HG02571 (cell line): ENCODE measurements around the gene SLMAP.
A peak's percentile ranks its signal among the peaks of the same experiment; 100 is the strongest.

Source experiments
- ATAC-seq: cut with Tn5 transposase; IDR thresholded peaks from one replicate; pipeline ENCODE4 v1.9.1; 2021; ENCODE audit warnings: mild to moderate bottlenecking, moderate library complexity; ENCODE audit not compliant: unreplicated experiment

SLMAP gene

DNA sequence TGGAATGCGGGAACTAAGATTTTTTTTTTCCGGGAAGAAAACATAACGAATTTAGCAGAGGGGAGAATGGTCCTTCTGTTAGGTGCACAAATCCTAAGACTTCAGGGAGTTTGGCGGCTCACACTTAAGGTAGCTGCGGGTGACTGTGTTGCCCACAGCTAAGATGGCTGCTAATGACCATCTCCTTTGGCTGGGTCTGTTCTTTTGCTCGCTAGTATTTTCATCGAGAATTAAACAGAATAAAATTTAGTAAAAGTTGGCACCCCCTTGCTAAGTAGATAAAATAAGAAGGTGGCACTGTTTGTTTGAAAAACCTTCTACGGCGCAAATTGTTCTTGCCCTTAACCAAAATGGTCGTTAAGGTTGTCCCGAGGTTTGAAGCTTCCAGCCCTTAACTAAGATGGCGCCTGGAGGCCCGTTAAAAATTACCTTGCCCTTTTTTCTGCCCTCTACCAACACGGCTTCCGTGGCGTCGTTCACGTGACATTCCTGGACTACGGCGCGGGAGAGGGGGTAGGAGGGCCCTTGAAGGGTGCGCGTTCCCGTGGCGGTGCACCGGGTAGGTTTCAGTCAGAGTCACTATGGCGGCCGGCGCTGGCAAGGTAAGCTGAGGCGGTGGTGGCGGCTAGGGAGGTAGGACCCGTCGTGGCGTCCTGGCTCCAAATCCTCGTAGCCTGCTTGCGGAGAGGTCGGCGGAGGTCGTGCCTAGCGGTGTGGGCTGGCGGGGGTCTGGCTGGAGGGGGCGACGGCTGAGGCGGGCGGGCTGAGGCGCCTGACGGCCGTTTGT lies at the start of gene SLMAP:
SLMAP (plus strand) TSS at position 569 of the 787 bp plus-strand sequence. CDS start 1,343 bp downstream, outside the sequence.
- ATAC-seq: peak; percentile 94

DNA sequence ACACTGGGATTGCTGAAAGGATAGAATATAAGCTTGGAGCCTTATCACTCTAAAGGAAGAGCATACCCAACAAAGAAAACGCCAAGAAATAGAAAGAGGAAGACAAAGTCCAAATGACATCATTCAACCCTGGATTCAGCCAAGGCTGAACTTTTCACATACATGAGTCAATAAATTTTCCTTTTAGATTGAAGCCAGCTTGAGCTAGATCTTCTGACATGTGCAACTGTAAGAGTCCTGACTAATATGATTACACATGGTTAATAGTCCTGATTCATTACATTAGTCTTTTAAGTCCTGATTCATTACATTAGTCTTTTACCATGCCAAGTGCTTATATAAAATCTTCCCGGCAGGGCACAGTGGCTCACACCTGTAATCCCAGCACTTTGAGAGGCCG lies 49.6 kb upstream of the SLMAP start:
- ATAC-seq: no peak

DNA sequence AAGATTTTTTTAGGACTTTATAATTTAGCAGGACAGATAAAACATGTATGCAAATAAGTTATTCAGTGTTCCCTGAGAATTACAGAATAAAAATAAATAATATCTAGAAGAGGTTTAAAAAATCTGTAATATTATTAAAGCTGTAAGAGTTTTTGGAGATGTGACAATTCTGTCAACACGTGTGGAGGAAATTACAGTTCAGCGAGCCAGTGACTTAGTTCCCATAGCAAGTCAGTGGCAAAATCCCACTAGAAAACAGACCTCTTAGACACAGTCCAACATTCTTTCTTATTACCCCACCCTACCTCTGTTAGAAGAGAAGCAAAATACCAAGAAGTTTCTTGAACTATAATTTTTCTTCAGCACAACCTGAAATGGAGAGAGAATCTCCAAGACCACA lies 47.1 kb upstream of the SLMAP start:
- no peak for ATAC-seq

GRCh38 chr3:57709559-57709958 lies 46.5 kb upstream of the SLMAP start:
- ATAC-seq: no peak

- no peak for ATAC-seq
Measured at GRCh38 chr3:57715686-57716085, 40.4 kb upstream of the SLMAP start.

DNA sequence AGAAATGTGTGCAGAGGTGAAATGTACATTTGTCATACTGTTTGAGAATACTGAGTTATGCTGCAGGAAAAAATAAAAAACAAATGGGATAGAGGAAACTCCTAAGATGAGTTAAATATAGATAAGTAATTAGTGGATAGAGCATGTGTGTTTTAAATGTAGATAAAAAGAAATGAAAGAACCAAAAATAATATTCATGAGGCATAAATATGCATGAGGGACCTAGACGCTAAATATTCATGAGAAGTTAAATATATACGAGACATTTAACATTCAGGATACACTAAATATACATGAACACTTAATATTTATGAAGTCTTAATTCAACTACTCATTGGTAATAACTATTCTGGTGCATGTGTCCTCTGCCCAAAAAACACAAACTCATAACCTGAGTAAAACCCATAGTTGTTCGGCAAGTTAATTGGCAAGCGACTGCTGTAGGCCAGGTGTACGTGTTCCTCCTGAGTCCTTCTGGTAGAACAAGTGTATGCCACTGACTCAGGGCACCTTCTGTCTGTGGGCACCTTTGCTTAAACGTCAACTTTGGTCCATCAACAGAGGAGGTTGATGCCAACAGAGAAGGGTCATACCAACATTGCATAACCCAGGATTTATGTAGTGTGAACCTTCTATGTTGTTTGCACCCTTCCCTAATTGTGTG lies 38.8 kb upstream of the SLMAP start:
- ATAC-seq: no peak

DNA sequence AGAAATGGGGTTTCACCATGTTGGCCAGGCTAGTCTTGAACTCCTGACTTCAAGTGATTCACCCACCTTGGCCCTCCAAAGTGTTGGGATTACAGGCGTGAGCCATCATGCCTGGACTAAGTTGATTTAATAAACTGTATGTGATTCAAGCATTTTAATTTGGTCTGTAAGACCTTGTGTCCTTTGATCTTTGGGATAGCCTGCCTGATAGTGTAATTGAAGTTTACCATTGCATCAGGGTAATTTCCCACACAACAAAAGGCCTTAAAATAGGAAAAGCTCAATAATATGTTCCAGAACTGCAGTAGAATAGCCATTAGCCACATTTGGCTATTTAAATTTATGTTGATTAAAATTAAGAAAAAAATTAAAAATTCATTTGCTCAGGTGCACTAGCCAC lies 38.0 kb upstream of the SLMAP start:
- ATAC-seq: no peak

GRCh38 chr3:57726397-57726796 lies 29.7 kb upstream of the SLMAP start:
- no peak for ATAC-seq

DNA sequence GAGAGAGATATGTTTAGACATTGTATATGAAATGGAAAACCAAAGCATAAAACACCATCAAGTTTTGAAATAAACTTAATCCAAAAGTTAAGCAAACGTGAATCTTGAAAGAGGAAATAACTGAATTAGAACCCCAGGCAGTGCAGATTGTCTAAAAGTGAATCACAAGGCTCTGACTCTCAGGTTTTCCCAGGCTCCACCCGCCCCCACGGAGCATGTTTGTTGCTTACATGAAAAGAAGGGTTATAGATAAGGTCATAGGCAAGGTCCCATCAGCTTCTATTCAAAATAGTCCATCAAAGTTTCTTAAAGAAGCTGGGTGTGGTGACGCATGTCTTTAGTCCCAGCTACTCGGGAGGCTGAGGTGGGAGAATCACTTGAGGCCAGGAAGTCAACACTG lies 29.0 kb upstream of the SLMAP start:
- no peak for ATAC-seq

- ATAC-seq: no peak
Measured at GRCh38 chr3:57729334-57730045, 26.6 kb upstream of the SLMAP start.

GRCh38 chr3:57730682-57731081 lies 25.4 kb upstream of the SLMAP start:
- ATAC-seq: no peak

DNA sequence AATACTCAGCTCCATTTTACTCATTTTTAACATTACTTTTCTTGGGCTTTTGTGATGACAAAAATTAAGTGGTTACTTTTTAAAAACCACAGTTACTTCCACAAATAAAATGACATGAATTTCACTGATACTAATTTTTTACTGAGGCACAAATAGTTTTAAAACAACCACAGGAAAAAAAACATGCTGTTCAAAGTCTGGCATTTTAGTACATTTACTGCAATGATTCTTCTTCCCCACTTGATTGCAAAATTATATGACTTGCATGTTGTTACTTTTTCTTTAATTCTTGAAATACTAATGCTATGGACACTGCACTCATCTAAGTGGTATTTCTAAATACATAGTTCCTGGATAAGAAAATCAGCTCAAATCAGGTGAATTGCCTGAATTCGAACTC lies 24.8 kb upstream of the SLMAP start:
- no peak for ATAC-seq

GRCh38 chr3:57733790-57734189 lies 22.3 kb upstream of the SLMAP start:
- no peak for ATAC-seq

DNA sequence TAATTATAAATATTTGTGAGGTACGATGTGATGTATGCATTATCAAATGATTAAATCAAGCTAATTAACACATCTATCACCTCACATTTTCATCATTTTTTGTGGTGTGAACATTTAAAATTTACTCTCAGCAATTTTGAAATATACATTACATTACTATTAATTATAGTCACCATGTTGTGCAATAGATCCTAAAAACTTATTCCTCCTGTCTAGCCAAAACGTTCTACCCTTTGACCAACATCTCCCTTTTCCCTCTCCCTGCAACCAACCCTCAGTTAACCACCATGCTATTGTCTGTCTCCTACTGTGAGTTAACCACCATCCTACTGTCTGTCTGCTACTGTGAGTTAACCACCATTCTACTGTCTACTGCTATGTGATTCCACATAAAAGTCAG lies 20.7 kb upstream of the SLMAP start:
- no peak for ATAC-seq

- ATAC-seq: no peak
Measured at GRCh38 chr3:57737840-57738239, 18.3 kb upstream of the SLMAP start.

- ATAC-seq: no peak
Measured at GRCh38 chr3:57738391-57738790, 17.7 kb upstream of the SLMAP start.

DNA sequence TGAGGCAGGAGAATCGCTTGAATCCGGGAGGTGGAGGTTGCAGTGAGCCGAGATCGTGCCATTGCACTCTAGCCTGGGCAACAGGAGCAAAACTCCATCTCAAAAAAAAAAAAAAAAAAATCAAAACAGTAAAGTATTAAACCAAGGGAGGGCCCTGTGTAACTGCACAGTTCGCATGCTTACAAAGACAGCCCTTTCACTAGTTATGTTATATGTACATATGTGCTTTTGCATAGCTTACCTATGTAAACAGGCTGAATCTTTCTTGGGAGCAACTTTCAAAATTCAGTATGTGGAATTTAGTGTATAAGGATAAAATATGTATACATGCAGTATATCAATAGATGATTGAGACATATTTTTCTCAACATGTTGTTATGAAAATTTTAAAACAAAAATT lies 16.1 kb upstream of the SLMAP start:
- ATAC-seq: no peak

- no peak for ATAC-seq
Measured at GRCh38 chr3:57743496-57743895, 12.6 kb upstream of the SLMAP start.

GRCh38 chr3:57745101-57745500 lies 11.0 kb upstream of the SLMAP start:
- no peak for ATAC-seq

DNA sequence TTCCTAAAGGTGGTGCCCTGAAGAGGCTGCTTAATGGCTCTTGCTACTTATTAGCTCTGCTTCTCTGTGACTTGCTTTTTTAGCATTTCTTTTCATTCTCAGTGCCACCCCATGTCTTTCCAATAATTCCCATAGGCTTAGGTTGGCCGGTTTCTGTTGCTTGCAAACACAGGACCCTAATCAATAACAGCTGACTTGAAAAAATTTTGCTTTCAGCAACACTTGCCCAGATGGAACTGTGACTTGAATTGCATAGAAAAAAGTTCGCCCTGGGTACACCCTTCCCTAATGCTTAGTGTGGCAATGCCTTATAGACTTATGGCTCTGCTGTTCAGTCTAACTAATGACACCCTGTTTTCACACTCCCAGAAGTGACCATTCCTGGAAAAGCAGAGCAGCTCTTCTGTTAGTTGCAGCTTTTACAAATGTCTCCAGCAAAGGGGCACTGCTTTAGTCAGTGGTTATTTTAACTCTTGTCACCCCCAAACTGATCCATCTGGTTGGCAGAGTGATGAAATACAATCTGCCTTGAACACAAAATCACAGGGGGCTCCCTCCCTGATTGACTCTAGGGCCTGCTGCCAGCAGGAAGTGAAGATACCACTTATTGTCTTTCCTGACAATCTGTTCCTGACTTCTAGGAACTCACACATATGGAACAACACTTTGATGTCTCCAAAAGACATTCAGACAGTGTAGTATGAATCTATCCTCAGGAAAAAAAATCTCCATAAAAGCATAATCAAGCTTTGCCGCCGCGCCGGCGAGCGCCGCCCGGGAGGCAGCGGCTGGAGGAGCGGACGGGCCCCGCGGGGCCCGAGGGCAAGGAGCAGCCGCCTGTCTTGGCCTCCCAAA lies 9.7 kb upstream of the SLMAP start:
- no peak for ATAC-seq

- ATAC-seq: no peak
Measured at GRCh38 chr3:57749542-57749941, 6.6 kb upstream of the SLMAP start.
